Mesenchymal stem cell (in vitro differentiated cells and primary cell): ENCODE results near the gene CYP11A1.
A peak's percentile ranks its signal among the peaks of the same experiment; 100 is the strongest.

Experiments
- DNase-seq: peaks from one replicate; pipeline ENCODE4 v3.0.0-alpha.2; 2013
- H2AFZ ChIP-seq: one replicate; pipeline ENCODE4 v1.6.1; 2013; ENCODE audit warnings: low read depth, mild to moderate bottlenecking, control low read depth, inconsistent platforms, low read length, moderate library complexity
- H2AK5ac ChIP-seq: 2 replicates; pipeline ENCODE4 v1.6.1; 2013; ENCODE audit warnings: low read length, moderate library complexity, mild to moderate bottlenecking, inconsistent platforms; ENCODE audit not compliant: severe bottlenecking
- H2BK120ac ChIP-seq: one replicate; pipeline ENCODE4 v1.6.1; 2013; ENCODE audit warnings: low read depth, mild to moderate bottlenecking, inconsistent platforms, low read length, moderate library complexity
- H2BK12ac ChIP-seq, 2 experiments: one replicate each; pipeline ENCODE4 v1.6.1; 2013; ENCODE audit warnings: inconsistent platforms in 2 of 2, low read length in 2 of 2, mild to moderate bottlenecking in 2 of 2, moderate library complexity in 2 of 2, control low read depth in 1 of 2
- H2BK15ac ChIP-seq: one replicate; pipeline ENCODE4 v1.6.1; 2013; ENCODE audit warnings: mild to moderate bottlenecking, low read depth, inconsistent platforms; ENCODE audit not compliant: poor library complexity, severe bottlenecking
- H2BK5ac ChIP-seq: 2 replicates; pipeline ENCODE4 v1.6.1; 2013; ENCODE audit warnings: low read depth, mild to moderate bottlenecking, low read length, control low read depth, inconsistent platforms; ENCODE audit not compliant: poor library complexity, severe bottlenecking
- H3K14ac ChIP-seq, 2 experiments: one replicate each; pipeline ENCODE4 v1.6.1; 2013; ENCODE audit warnings: inconsistent platforms in 2 of 2, low read length in 2 of 2, control low read depth in 1 of 2, mild to moderate bottlenecking in 1 of 2, moderate library complexity in 1 of 2
- H3K18ac ChIP-seq, 2 experiments: one replicate each; pipeline ENCODE4 v1.6.1; 2013; ENCODE audit warnings: inconsistent platforms in 2 of 2, low read length in 2 of 2, control low read depth in 1 of 2, low read depth in 1 of 2, mild to moderate bottlenecking in 1 of 2
- H3K23ac ChIP-seq, 2 experiments: one replicate each; pipeline ENCODE4 v1.6.1; 2013; ENCODE audit warnings: inconsistent platforms in 2 of 2, low read length in 2 of 2, mild to moderate bottlenecking in 2 of 2, moderate library complexity in 2 of 2, control low read depth in 1 of 2
- H3K27ac ChIP-seq: 2 replicates; pipeline ENCODE4 v1.5.1; 2013; ENCODE audit warnings: mild to moderate bottlenecking, moderate library complexity, low read length, control low read depth, inconsistent platforms; ENCODE audit not compliant: poor library complexity, severe bottlenecking
- H3K27me3 ChIP-seq, 2 experiments: 2 replicates each; pipeline versions ENCODE4 v1.6.1 to v1.7.0; 2013; ENCODE audit warnings: low read length in 2 of 2, mild to moderate bottlenecking in 2 of 2, moderate library complexity in 2 of 2, control low read depth in 1 of 2, inconsistent platforms in 1 of 2; ENCODE audit not compliant: control insufficient read depth in 1 of 2, insufficient read depth in 1 of 2
- H3K36me3 ChIP-seq, 2 experiments: 2 replicates each; pipeline versions ENCODE4 v1.6.1 to v1.7.0; 2013; ENCODE audit warnings: low read length in 2 of 2, control low read depth in 1 of 2, inconsistent platforms in 1 of 2, low read depth in 1 of 2, mild to moderate bottlenecking in 1 of 2; ENCODE audit not compliant: insufficient read depth in 2 of 2, control insufficient read depth in 1 of 2
- H3K4ac ChIP-seq, 2 experiments: one replicate each; pipeline ENCODE4 v1.6.1; 2013; ENCODE audit warnings: inconsistent platforms in 2 of 2, low read length in 2 of 2, mild to moderate bottlenecking in 2 of 2, moderate library complexity in 2 of 2, control low read depth in 1 of 2, low read depth in 1 of 2
- H3K4me1 ChIP-seq: 2 replicates; pipeline ENCODE4 v1.6.1; 2013; ENCODE audit warnings: low read depth, low read length, control low read depth; ENCODE audit not compliant: control insufficient read depth, insufficient read depth
- H3K4me2 ChIP-seq: 2 replicates; pipeline ENCODE4 v1.6.1; 2013; ENCODE audit warnings: low read length, mild to moderate bottlenecking, inconsistent platforms; ENCODE audit not compliant: poor library complexity, severe bottlenecking
- H3K4me3 ChIP-seq, 2 experiments: 2 replicates each; pipeline versions ENCODE4 v1.5.1 to v1.7.0; 2013; ENCODE audit warnings: low read length in 2 of 2, mild to moderate bottlenecking in 2 of 2, control low read depth in 1 of 2, low read depth in 1 of 2; ENCODE audit not compliant: insufficient read depth in 1 of 2
- H3K79me1 ChIP-seq: replicated peaks from 2 replicates; pipeline ENCODE4 v1.6.1; 2013; ENCODE audit warnings: mild to moderate bottlenecking, control low read depth, low read length, inconsistent platforms; ENCODE audit not compliant: poor library complexity, severe bottlenecking
- H3K9ac ChIP-seq: 2 replicates; pipeline ENCODE4 v1.7.0; 2013; ENCODE audit warnings: mild to moderate bottlenecking, low read length, moderate library complexity
- H3K9me3 ChIP-seq: 2 replicates; pipeline ENCODE4 v1.7.0; 2013; ENCODE audit warnings: mild to moderate bottlenecking, low read length; ENCODE audit not compliant: control insufficient read depth
- H4K8ac ChIP-seq: one replicate; pipeline ENCODE4 v1.6.1; 2013; ENCODE audit warnings: inconsistent platforms, mild to moderate bottlenecking, low read length, moderate library complexity
- H4K91ac ChIP-seq: one replicate; pipeline ENCODE4 v1.6.1; 2013; ENCODE audit warnings: mild to moderate bottlenecking, low read length, inconsistent platforms
- WGBS: methylation state at CpG from one replicate; pipeline ENCODE4 v1.1.7; 2013; ENCODE audit warnings: mixed read lengths; 5-methylcytosine and 5-hydroxymethylcytosine counted together

CYP11A1 gene

DNA sequence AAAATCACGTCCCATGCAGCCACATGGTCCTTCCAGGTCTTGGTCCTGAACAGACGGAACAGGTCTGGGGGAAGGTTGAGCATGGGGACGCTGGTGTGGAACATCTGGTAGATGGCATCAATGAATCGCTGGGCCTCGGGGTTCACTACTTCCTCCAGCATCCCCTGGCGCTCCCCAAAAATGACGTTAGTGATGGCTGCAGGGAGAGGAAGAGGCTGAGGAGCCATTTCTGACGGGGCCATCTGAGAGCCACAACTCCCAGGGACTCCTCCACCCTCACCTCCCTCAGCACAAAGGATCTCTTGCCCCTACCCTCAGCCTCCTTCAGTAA is 23.7 kb downstream of the CYP11A1 start:
- H4K91ac ChIP-seq, result no peak overlapping the region
- no peak for DNase-seq
- no peak overlapping the region for H3K4me2 ChIP-seq
- 94% methylated on average over 8 of the region's 8 CpGs for WGBS
- H3K9ac ChIP-seq, result no peak overlapping the region
- H3K9me3 ChIP-seq, result no peaks in the 10 kb centered on the region
- H2BK120ac ChIP-seq, result no peak overlapping the region
- no peaks in the 10 kb centered on the region for H3K27me3 ChIP-seq
- H3K14ac ChIP-seq, result no peak overlapping the region
- H3K4ac ChIP-seq, result no peak overlapping the region
- H3K23ac ChIP-seq, result no peak overlapping the region
- H3K79me1 ChIP-seq, result no peaks in the 10 kb centered on the region
- no peak overlapping the region for H3K18ac ChIP-seq
- no peak overlapping the region for H2BK15ac ChIP-seq
- no peak overlapping the region for H2AFZ ChIP-seq
- no peak overlapping the region for H3K4me3 ChIP-seq
- no peak overlapping the region for H4K8ac ChIP-seq
- H2AK5ac ChIP-seq, result no peak overlapping the region
- H2BK12ac ChIP-seq, result no peak overlapping the region
- no peak overlapping the region for H3K27ac ChIP-seq
- H2BK5ac ChIP-seq, result no peak overlapping the region
- no peaks in the 10 kb centered on the region for H3K36me3 ChIP-seq
- peaks cover 8% of the 10 kb centered on the region for H3K4me1 ChIP-seq

DNA sequence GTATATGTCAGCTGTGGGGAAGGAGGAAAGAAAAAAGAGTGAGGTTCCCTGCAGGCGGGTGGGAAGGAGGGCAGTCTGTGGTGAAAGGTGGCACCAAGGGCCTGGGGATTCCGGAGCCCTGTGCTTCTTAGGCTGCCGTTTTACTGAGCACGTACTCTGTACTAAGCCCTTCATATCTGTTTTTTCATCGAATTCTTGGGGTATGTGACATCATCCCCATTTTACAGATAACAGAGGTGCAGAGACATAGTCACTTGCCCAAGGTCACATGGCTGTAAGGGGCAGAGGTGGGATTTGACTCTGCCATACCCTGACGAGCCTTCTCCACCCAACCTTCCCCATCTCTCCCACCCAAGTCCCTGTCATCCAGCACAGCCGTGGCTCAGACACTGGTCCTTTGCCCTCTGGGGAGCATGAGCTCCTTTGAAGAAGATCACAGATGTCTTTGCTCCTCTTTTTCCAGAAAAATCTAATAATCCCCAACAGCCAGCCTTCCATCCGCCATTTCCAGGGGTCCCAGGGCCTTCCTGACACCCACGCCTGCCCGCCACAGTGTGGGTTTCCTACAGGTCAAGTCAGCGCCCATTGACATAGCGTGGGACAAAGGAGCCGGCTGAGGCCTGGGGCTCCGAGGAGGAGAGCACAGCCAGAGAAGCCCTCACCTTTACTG is 24.2 kb downstream of the CYP11A1 start:
- Histone ChIP-seq H2BK120ac (no peak overlapping the region), H3K27ac (no peak overlapping the region)

DNA sequence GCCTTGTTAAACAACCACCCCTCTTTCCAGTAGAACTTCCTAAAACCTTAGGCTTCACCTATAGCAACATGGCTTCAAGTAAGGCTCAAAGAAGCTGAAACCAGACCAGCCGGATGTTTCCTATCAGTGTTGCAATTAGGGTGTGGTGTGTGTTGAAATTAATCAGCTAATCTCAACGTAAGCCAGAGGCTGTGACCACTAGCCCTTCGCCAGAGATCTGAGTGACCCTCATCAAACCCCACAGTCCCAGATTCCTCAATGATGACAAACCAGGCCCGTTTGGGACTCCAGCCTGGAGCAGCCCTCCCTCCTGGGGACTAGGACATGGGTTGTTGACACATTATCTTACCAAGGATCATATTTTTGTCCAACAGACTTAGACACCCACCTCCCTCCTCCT is 27.3 kb downstream of the CYP11A1 start:
- peaks cover 4% of the 10 kb centered on the region for H3K4me1 ChIP-seq
- no peak overlapping the region for H2AK5ac ChIP-seq
- 29% methylated on average over 3 of the region's 4 CpGs for WGBS
- no peaks in the 10 kb centered on the region for H3K36me3 ChIP-seq
- H3K4me3 ChIP-seq, result no peak overlapping the region
- H3K9ac ChIP-seq, result no peak overlapping the region
- H3K27ac ChIP-seq, result no peak overlapping the region
- no peak overlapping the region for H4K91ac ChIP-seq
- no peak for DNase-seq
- H3K4me2 ChIP-seq, result no peak overlapping the region
- no peaks in the 10 kb centered on the region for H3K27me3 ChIP-seq
- H3K79me1 ChIP-seq, result no peaks in the 10 kb centered on the region
- no peak overlapping the region for H2AFZ ChIP-seq
- no peak overlapping the region for H4K8ac ChIP-seq
- H2BK5ac ChIP-seq, result no peak overlapping the region
- H3K9me3 ChIP-seq, result no peaks in the 10 kb centered on the region
- H2BK120ac ChIP-seq, result no peak overlapping the region
- no peak overlapping the region for H3K4ac ChIP-seq
- no peak overlapping the region for H2BK12ac ChIP-seq
- no peak overlapping the region for H3K14ac ChIP-seq
- no peak overlapping the region for H2BK15ac ChIP-seq
- H3K18ac ChIP-seq, result no peak overlapping the region
- no peak overlapping the region for H3K23ac ChIP-seq

More for the DNA sequence above, 24.2 kb downstream of the CYP11A1 start:
- H4K8ac ChIP-seq, result no peak overlapping the region
- no peak overlapping the region for H3K9ac ChIP-seq
- no peaks in the 10 kb centered on the region for H3K27me3 ChIP-seq
- peaks cover 8% of the 10 kb centered on the region for H3K4me1 ChIP-seq
- no peak overlapping the region for H3K4ac ChIP-seq
- H4K91ac ChIP-seq, result no peak overlapping the region
- H2AK5ac ChIP-seq, result no peak overlapping the region
- H3K23ac ChIP-seq, result no peak overlapping the region
- H3K4me3 ChIP-seq, result no peak overlapping the region
- H2BK15ac ChIP-seq, result no peak overlapping the region
- H2BK12ac ChIP-seq, result no peak overlapping the region
- H2AFZ ChIP-seq, result no peak overlapping the region
- H3K36me3 ChIP-seq, result no peaks in the 10 kb centered on the region
- 94% methylated on average over 14 of the region's 14 CpGs for WGBS
- H3K18ac ChIP-seq, result no peak overlapping the region
- no peak overlapping the region for H3K14ac ChIP-seq
- no peak overlapping the region for H3K4me2 ChIP-seq
- DNase-seq, result no peak
- H3K9me3 ChIP-seq, result no peaks in the 10 kb centered on the region
- no peaks in the 10 kb centered on the region for H3K79me1 ChIP-seq
- no peak overlapping the region for H2BK5ac ChIP-seq

DNA sequence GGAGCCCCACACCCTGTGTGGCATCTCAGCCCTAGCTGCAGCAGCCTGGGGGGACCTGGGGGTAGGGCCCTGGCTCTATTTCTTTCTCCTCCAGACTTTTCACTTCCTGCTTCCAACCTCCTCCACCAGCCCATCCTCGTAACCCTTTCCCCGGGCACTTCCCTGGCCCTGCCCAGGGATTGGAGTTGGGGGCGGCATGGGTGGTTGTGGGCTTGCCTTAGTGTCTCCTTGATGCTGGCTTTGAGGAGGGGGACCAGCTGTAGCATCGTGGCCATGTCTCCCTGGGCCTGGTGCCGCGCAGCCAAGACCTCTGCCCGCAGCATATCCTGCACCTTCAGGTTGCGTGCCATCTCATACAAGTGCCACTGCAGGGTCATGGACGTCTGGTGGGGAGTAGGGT is 28.1 kb downstream of the CYP11A1 start:
- Histone ChIP-seq H2AK5ac (no peak overlapping the region), H3K27me3 (no peaks in the 10 kb centered on the region), H3K4me3 (no peak overlapping the region), H2BK15ac (no peak overlapping the region), H3K18ac (no peak overlapping the region), H4K91ac (no peak overlapping the region), H2AFZ (no peak overlapping the region), H3K9ac (no peak overlapping the region), H3K14ac (peak overlapping the region in 1 of 2 experiments; percentile 75), H2BK5ac (no peak overlapping the region), H3K9me3 (no peaks in the 10 kb centered on the region), H3K27ac (no peak overlapping the region), H2BK12ac (no peak overlapping the region), H2BK120ac (no peak overlapping the region), H3K4me2 (no peak overlapping the region), H4K8ac (no peak overlapping the region), H3K36me3 (no peaks in the 10 kb centered on the region), H3K23ac (no peak overlapping the region), H3K79me1 (no peaks in the 10 kb centered on the region), H3K4me1 (no peaks in the 10 kb centered on the region), H3K4ac (no peak overlapping the region)
- 93% methylated on average over 9 of the region's 9 CpGs for WGBS
- no peak for DNase-seq
